Activated CD4-positive, alpha-beta memory T cell treated with anti-CD3 and anti-CD28 coated beads, Interleukin-2, amount 10 ng/mL, durations not matched to agents 7 days and 5 days (primary cell): ENCODE results near the gene IQCM. TPM values are rescaled to one million over a fixed set of nuclear protein-coding genes. Genes with fewer than 3 reads are reported as not detected.

Source experiments
- CTCF ChIA-PET: fragments of 350-600 bp; sonication (Branson Sonifier 250); formaldehyde crosslinking; loops from one replicate; lab custom pipeline; 2021; ENCODE audit warnings: antibody characterized with exemption, inconsistent platforms; lab: Charles Lee
- POLR2A ChIA-PET: fragments of 350-600 bp; sonication (Branson Sonifier 250); formaldehyde crosslinking; loops from one replicate; lab custom pipeline; 2021; ENCODE audit warnings: antibody characterized with exemption; lab: Charles Lee
- DNase-seq: peaks from one replicate; pipeline ENCODE4 v3.0.0-alpha.2; 2020
- H3K27ac Mint-ChIP-seq: one replicate; pipeline ENCODE4 v1.8.0; 2021; ENCODE audit warnings: mild to moderate bottlenecking, mixed read lengths
- H3K27me3 Mint-ChIP-seq: one replicate; pipeline ENCODE4 v1.8.0; 2021; ENCODE audit warnings: mixed read lengths
- H3K36me3 Mint-ChIP-seq: one replicate; pipeline ENCODE4 v1.8.0; 2021; ENCODE audit warnings: low read depth, mixed read lengths
- H3K4me1 Mint-ChIP-seq: one replicate; pipeline ENCODE4 v1.8.0; 2021; ENCODE audit warnings: mixed read lengths
- H3K4me3 Mint-ChIP-seq: one replicate; pipeline ENCODE4 v1.8.0; 2021; ENCODE audit warnings: mild to moderate bottlenecking, mixed read lengths
- H3K9me3 Mint-ChIP-seq: one replicate; pipeline ENCODE4 v1.8.0; 2021; ENCODE audit warnings: mixed read lengths
- total RNA-seq, 2 experiments: library from RNA; stranded (reverse); gene quantifications; one replicate each; pipeline ENCODE4 v1.2.3, GENCODE V29; 2021

The IQCM gene
- total RNA-seq, 2 experiments from 2014 or later = not detected

- no peaks in the 10 kb centered on the region for H3K36me3 Mint-ChIP-seq
- H3K9me3 Mint-ChIP-seq = no peaks in the 10 kb centered on the region
- ChIA-PET CTCF (no interaction called here), POLR2A (no interaction called here)
- no peak for DNase-seq
- H3K27ac Mint-ChIP-seq = no peak overlapping the region
- H3K4me1 Mint-ChIP-seq = no peaks in the 10 kb centered on the region
- H3K27me3 Mint-ChIP-seq = no peaks in the 10 kb centered on the region
- H3K4me3 Mint-ChIP-seq = no peak overlapping the region
Observed at GRCh38 chr4:149572716-149573115, 242.9 kb downstream of the IQCM start.

- POLR2A ChIA-PET = no interaction called here
- Mint-ChIP-seq H3K4me1 (no peaks in the 10 kb centered on the region), H3K4me3 (no peak overlapping the region), H3K27ac (no peak overlapping the region), H3K27me3 (no peaks in the 10 kb centered on the region), H3K9me3 (no peaks in the 10 kb centered on the region), H3K36me3 (no peaks in the 10 kb centered on the region)
- CTCF ChIA-PET = no interaction called here
- no peak for DNase-seq
Observed at GRCh38 chr4:149555799-149556198, 259.8 kb downstream of the IQCM start.

- Mint-ChIP-seq H3K4me3 (no peak overlapping the region), H3K36me3 (no peaks in the 10 kb centered on the region), H3K9me3 (no peaks in the 10 kb centered on the region), H3K27ac (no peak overlapping the region), H3K4me1 (no peaks in the 10 kb centered on the region), H3K27me3 (no peaks in the 10 kb centered on the region)
- no peak for DNase-seq
- ChIA-PET CTCF (no interaction called here), POLR2A (no interaction called here)
Observed at GRCh38 chr4:149555146-149555545, 260.5 kb downstream of the IQCM start.

GRCh38 chr4:149553959-149554520, 261.6 kb downstream of the IQCM start:
- no peak overlapping the region for H3K27ac Mint-ChIP-seq
- no peak for DNase-seq
- no peaks in the 10 kb centered on the region for H3K36me3 Mint-ChIP-seq
- ChIA-PET CTCF (no interaction called here), POLR2A (no interaction called here)
- no peaks in the 10 kb centered on the region for H3K9me3 Mint-ChIP-seq
- no peak overlapping the region for H3K4me3 Mint-ChIP-seq
- H3K4me1 Mint-ChIP-seq = no peaks in the 10 kb centered on the region
- no peaks in the 10 kb centered on the region for H3K27me3 Mint-ChIP-seq

GRCh38 chr4:149552601-149553000, 263.0 kb downstream of the IQCM start:
- POLR2A ChIA-PET = no interaction called here
- Mint-ChIP-seq H3K27me3 (no peaks in the 10 kb centered on the region), H3K4me3 (no peak overlapping the region), H3K4me1 (no peaks in the 10 kb centered on the region), H3K9me3 (no peaks in the 10 kb centered on the region), H3K27ac (no peak overlapping the region), H3K36me3 (no peaks in the 10 kb centered on the region)
- CTCF ChIA-PET = interaction anchor here (0.5 kb wide), 1 partner anchor 597 kb away, joined by 3 read pairs; no protein-coding TSS in a partner anchor
- DNase-seq = no peak

- no peak for DNase-seq
- no peaks in the 10 kb centered on the region for H3K27me3 Mint-ChIP-seq
- no peak overlapping the region for H3K4me3 Mint-ChIP-seq
- no peaks in the 10 kb centered on the region for H3K36me3 Mint-ChIP-seq
- ChIA-PET CTCF (no interaction called here), POLR2A (no interaction called here)
- H3K9me3 Mint-ChIP-seq = no peaks in the 10 kb centered on the region
- H3K27ac Mint-ChIP-seq = no peak overlapping the region
- no peaks in the 10 kb centered on the region for H3K4me1 Mint-ChIP-seq
Observed at GRCh38 chr4:149549911-149550310, 265.7 kb downstream of the IQCM start.

GRCh38 chr4:149534779-149535178, 280.9 kb downstream of the IQCM start:
- no peak overlapping the region for H3K4me3 Mint-ChIP-seq
- no peak for DNase-seq
- no peaks in the 10 kb centered on the region for H3K4me1 Mint-ChIP-seq
- POLR2A ChIA-PET = no interaction called here
- H3K27ac Mint-ChIP-seq = no peak overlapping the region
- no peaks in the 10 kb centered on the region for H3K27me3 Mint-ChIP-seq
- CTCF ChIA-PET = no interaction called here
- no peaks in the 10 kb centered on the region for H3K9me3 Mint-ChIP-seq
- H3K36me3 Mint-ChIP-seq = no peaks in the 10 kb centered on the region

GRCh38 chr4:149531861-149532260, 283.8 kb downstream of the IQCM start:
- DNase-seq = no peak
- Mint-ChIP-seq H3K27ac (no peak overlapping the region), H3K9me3 (no peaks in the 10 kb centered on the region), H3K27me3 (no peaks in the 10 kb centered on the region), H3K4me3 (no peak overlapping the region), H3K36me3 (no peaks in the 10 kb centered on the region), H3K4me1 (no peaks in the 10 kb centered on the region)
- POLR2A ChIA-PET = no interaction called here
- CTCF ChIA-PET = no interaction called here

- H3K36me3 Mint-ChIP-seq = no peaks in the 10 kb centered on the region
Observed at GRCh38 chr4:149523039-149523438, 292.6 kb downstream of the IQCM start.

GRCh38 chr4:149521611-149522425, 293.8 kb downstream of the IQCM start:
- H3K27me3 Mint-ChIP-seq = no peaks in the 10 kb centered on the region
- CTCF ChIA-PET = no interaction called here
- no peak overlapping the region for H3K4me3 Mint-ChIP-seq
- DNase-seq = no peak
- POLR2A ChIA-PET = no interaction called here
- peaks cover 7% of the 10 kb centered on the region for H3K9me3 Mint-ChIP-seq
- H3K27ac Mint-ChIP-seq = no peak overlapping the region
- H3K4me1 Mint-ChIP-seq = no peaks in the 10 kb centered on the region
- H3K36me3 Mint-ChIP-seq = no peaks in the 10 kb centered on the region

More at GRCh38 chr4:149523039-149523438, 292.6 kb downstream of the IQCM start:
- no peak for DNase-seq
- Mint-ChIP-seq H3K27ac (no peak overlapping the region), H3K9me3 (peaks cover 5% of the 10 kb centered on the region), H3K4me1 (no peaks in the 10 kb centered on the region), H3K27me3 (no peaks in the 10 kb centered on the region), H3K4me3 (no peak overlapping the region)
- CTCF ChIA-PET = no interaction called here
- POLR2A ChIA-PET = no interaction called here

- ChIA-PET CTCF (no interaction called here), POLR2A (no interaction called here)
- H3K36me3 Mint-ChIP-seq = no peaks in the 10 kb centered on the region
- DNase-seq = no peak
- peaks cover 7% of the 10 kb centered on the region for H3K9me3 Mint-ChIP-seq
- H3K27ac Mint-ChIP-seq = no peak overlapping the region
- no peaks in the 10 kb centered on the region for H3K4me1 Mint-ChIP-seq
- no peak overlapping the region for H3K4me3 Mint-ChIP-seq
- H3K27me3 Mint-ChIP-seq = no peaks in the 10 kb centered on the region
Observed at GRCh38 chr4:149518471-149518870, 297.2 kb downstream of the IQCM start.

GRCh38 chr4:149513081-149513480, 302.6 kb downstream of the IQCM start:
- ChIA-PET CTCF (no interaction called here), POLR2A (no interaction called here)
- no peaks in the 10 kb centered on the region for H3K4me1 Mint-ChIP-seq
- H3K36me3 Mint-ChIP-seq = no peaks in the 10 kb centered on the region
- no peak overlapping the region for H3K27ac Mint-ChIP-seq
- H3K27me3 Mint-ChIP-seq = no peaks in the 10 kb centered on the region
- H3K9me3 Mint-ChIP-seq = peaks cover 2% of the 10 kb centered on the region
- H3K4me3 Mint-ChIP-seq = no peak overlapping the region
- no peak for DNase-seq

GRCh38 chr4:149512501-149512900, 303.1 kb downstream of the IQCM start:
- CTCF ChIA-PET = no interaction called here
- H3K9me3 Mint-ChIP-seq = no peaks in the 10 kb centered on the region
- H3K4me3 Mint-ChIP-seq = no peak overlapping the region
- no peaks in the 10 kb centered on the region for H3K4me1 Mint-ChIP-seq
- H3K27me3 Mint-ChIP-seq = no peaks in the 10 kb centered on the region
- no peak overlapping the region for H3K27ac Mint-ChIP-seq
- DNase-seq = no peak
- POLR2A ChIA-PET = no interaction called here
- H3K36me3 Mint-ChIP-seq = no peaks in the 10 kb centered on the region
